WTC11 (cell line): ENCODE measurements around the gene NCKIPSD. TPM values are rescaled to one million over a fixed set of nuclear protein-coding genes. Genes with fewer than 3 reads are reported as not detected.

ENCODE experiments used
- ELF4 ChIP-seq: sonication (generic); formaldehyde crosslinking; IDR thresholded peaks from 2 replicates; pipeline ENCODE4 v1.8.1; 2022; ENCODE audit warnings: low read depth, mild to moderate bottlenecking, moderate library complexity, missing genetic modification reagents
- ESRRA ChIP-seq: sonication (generic); formaldehyde crosslinking; IDR thresholded peaks from 2 replicates; pipeline ENCODE4 v1.8.1; 2022; ENCODE audit warnings: mild to moderate bottlenecking, missing genetic modification reagents, borderline replicate concordance
- FOXK1 ChIP-seq: sonication (generic); formaldehyde crosslinking; IDR thresholded peaks from 2 replicates; pipeline ENCODE4 v1.8.0; 2022; ENCODE audit warnings: mild to moderate bottlenecking, moderate library complexity, missing genetic modification reagents
- IRF2 ChIP-seq: sonication (generic); formaldehyde crosslinking; IDR thresholded peaks from 2 replicates; pipeline ENCODE4 v1.8.0; 2022; ENCODE audit warnings: low read depth, missing genetic modification reagents, borderline replicate concordance
- MXD4 ChIP-seq: fragments of 250-450 bp; sonication (Bioruptor Pico); IDR thresholded peaks from 2 replicates; pipeline ENCODE4 v1.8.0; 2021; ENCODE audit warnings: mild to moderate bottlenecking, moderate library complexity, borderline replicate concordance
- MYBL2 ChIP-seq: sonication (generic); formaldehyde crosslinking; IDR thresholded peaks from 2 replicates; pipeline ENCODE4 v1.8.1; 2023; ENCODE audit warnings: mild to moderate bottlenecking, moderate library complexity, missing genetic modification reagents
- NFYB ChIP-seq: sonication (generic); formaldehyde crosslinking; conservative IDR thresholded peaks from 2 replicates; pipeline ENCODE4 v1.8.0; 2022; ENCODE audit warnings: low read depth, missing genetic modification reagents
- NR1H2 ChIP-seq: sonication (generic); formaldehyde crosslinking; IDR thresholded peaks from 2 replicates; pipeline ENCODE4 v1.9.0; 2021; ENCODE audit warnings: mild to moderate bottlenecking, moderate library complexity, missing genetic modification reagents
- RORB ChIP-seq: fragments of 250-450 bp; sonication (Bioruptor Pico); IDR thresholded peaks from 2 replicates; pipeline ENCODE4 v1.9.0; 2021; ENCODE audit warnings: mild to moderate bottlenecking
- TEAD1 ChIP-seq: sonication (generic); formaldehyde crosslinking; IDR thresholded peaks from 2 replicates; pipeline ENCODE4 v1.8.0; 2022; ENCODE audit warnings: mild to moderate bottlenecking, missing genetic modification reagents
- ZBTB21 ChIP-seq: sonication (generic); formaldehyde crosslinking; IDR thresholded peaks from 2 replicates; pipeline ENCODE4 v1.8.1; 2023; ENCODE audit warnings: mild to moderate bottlenecking, missing genetic modification reagents, borderline replicate concordance
- ZNF232 ChIP-seq: sonication (generic); formaldehyde crosslinking; IDR thresholded peaks from 2 replicates; pipeline ENCODE4 v1.8.0; 2022; ENCODE audit warnings: mild to moderate bottlenecking, missing genetic modification reagents
- total RNA-seq: library from RNA; stranded (reverse); gene quantifications from 3 replicates; pipeline ENCODE4 v1.2.3, GENCODE V29; 2021
- TF ChIP-seq, protein P1 (sequence below): sonication (generic); formaldehyde crosslinking; IDR thresholded peaks from 2 replicates; pipeline ENCODE4 v1.8.0; 2022; ENCODE audit warnings: missing genetic modification reagents
- TF ChIP-seq, protein P2 (sequence below): sonication (generic); formaldehyde crosslinking; IDR thresholded peaks from 2 replicates; pipeline ENCODE4 v1.8.1; 2023; ENCODE audit warnings: mild to moderate bottlenecking, missing genetic modification reagents
- TF ChIP-seq, protein P3 (sequence below): sonication (generic); formaldehyde crosslinking; IDR thresholded peaks from 2 replicates; pipeline ENCODE4 v1.8.1; 2022; ENCODE audit warnings: missing genetic modification reagents, borderline replicate concordance
- TF ChIP-seq, protein P4 (sequence below): sonication (generic); formaldehyde crosslinking; IDR thresholded peaks from 2 replicates; pipeline ENCODE4 v1.8.0; 2022; ENCODE audit warnings: mild to moderate bottlenecking, missing genetic modification reagents
- TF ChIP-seq, protein P5 (sequence below): fragments of 250-450 bp; sonication (Bioruptor Pico); IDR thresholded peaks from 2 replicates; pipeline ENCODE4 v1.9.0; 2021; ENCODE audit warnings: mild to moderate bottlenecking
- TF ChIP-seq, protein P6 (sequence below): sonication (generic); formaldehyde crosslinking; IDR thresholded peaks from 2 replicates; pipeline ENCODE4 v1.8.0; 2022; ENCODE audit warnings: mild to moderate bottlenecking, missing genetic modification reagents
- TF ChIP-seq, protein P7 (sequence below): fragments of 250-450 bp; sonication (Bioruptor Pico); conservative IDR thresholded peaks from 2 replicates; pipeline ENCODE4 v1.9.0; 2021; ENCODE audit warnings: mild to moderate bottlenecking
- TF ChIP-seq, protein P8 (sequence below): sonication (generic); formaldehyde crosslinking; IDR thresholded peaks from 2 replicates; pipeline ENCODE4 v1.8.1; 2023; ENCODE audit warnings: mild to moderate bottlenecking, missing genetic modification reagents, borderline replicate concordance
- TF ChIP-seq, protein P9 (sequence below): sonication (generic); formaldehyde crosslinking; IDR thresholded peaks from 2 replicates; pipeline ENCODE4 v1.8.1; 2023; ENCODE audit warnings: mild to moderate bottlenecking, missing genetic modification reagents

Gene NCKIPSD
- total RNA-seq, 1 experiment from 2014 or later = 40.1 TPM

DNA sequence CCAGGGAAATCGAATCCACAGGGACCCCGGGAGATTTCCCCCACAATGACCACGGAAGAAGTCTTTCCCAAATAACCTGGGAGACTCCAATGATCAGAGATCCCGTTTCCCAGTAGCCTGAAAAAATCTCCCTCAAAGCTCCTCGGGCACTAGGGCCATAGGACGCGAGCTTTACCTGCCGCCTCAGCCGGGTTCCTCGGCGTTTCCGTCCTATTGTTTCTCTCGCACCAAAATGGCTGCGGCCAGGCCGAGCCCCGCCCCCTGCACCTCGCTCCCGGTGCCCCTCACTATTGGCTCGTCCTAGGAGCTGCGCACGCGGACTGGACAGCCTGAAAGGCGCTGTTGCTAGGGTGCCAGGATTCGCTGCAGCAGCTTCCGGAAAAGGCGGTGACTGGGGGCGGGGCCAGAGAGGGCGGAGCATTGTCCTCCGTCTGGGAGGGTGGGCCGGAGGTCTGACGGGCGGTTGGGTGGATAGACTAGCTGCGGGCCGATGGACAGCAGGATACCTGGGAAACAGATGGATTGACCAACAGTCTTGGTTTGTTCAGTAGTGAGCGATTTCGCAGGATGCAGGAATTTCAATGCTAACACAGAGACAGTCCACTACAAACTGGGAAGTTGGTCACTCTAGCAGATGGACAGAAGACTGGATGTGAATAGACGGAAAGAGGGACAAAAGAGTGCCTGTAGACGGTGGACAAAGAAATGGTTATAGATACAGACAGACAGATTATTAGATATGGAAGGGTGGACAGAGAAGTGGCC lies 31.4 kb upstream of the NCKIPSD start, which contains the start of gene IP6K2 (continued):
- TF ChIP-seq, protein P1, sequence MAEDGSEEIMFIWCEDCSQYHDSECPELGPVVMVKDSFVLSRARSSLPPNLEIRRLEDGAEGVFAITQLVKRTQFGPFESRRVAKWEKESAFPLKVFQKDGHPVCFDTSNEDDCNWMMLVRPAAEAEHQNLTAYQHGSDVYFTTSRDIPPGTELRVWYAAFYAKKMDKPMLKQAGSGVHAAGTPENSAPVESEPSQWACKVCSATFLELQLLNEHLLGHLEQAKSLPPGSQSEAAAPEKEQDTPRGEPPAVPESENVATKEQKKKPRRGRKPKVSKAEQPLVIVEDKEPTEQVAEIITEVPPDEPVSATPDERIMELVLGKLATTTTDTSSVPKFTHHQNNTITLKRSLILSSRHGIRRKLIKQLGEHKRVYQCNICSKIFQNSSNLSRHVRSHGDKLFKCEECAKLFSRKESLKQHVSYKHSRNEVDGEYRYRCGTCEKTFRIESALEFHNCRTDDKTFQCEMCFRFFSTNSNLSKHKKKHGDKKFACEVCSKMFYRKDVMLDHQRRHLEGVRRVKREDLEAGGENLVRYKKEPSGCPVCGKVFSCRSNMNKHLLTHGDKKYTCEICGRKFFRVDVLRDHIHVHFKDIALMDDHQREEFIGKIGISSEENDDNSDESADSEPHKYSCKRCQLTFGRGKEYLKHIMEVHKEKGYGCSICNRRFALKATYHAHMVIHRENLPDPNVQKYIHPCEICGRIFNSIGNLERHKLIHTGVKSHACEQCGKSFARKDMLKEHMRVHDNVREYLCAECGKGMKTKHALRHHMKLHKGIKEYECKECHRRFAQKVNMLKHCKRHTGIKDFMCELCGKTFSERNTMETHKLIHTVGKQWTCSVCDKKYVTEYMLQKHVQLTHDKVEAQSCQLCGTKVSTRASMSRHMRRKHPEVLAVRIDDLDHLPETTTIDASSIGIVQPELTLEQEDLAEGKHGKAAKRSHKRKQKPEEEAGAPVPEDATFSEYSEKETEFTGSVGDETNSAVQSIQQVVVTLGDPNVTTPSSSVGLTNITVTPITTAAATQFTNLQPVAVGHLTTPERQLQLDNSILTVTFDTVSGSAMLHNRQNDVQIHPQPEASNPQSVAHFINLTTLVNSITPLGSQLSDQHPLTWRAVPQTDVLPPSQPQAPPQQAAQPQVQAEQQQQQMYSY (CRISPR knock-in tag) = no peak
- no peak for TF ChIP-seq MXD4 (CRISPR knock-in tag)
- TF ChIP-seq, protein P2, sequence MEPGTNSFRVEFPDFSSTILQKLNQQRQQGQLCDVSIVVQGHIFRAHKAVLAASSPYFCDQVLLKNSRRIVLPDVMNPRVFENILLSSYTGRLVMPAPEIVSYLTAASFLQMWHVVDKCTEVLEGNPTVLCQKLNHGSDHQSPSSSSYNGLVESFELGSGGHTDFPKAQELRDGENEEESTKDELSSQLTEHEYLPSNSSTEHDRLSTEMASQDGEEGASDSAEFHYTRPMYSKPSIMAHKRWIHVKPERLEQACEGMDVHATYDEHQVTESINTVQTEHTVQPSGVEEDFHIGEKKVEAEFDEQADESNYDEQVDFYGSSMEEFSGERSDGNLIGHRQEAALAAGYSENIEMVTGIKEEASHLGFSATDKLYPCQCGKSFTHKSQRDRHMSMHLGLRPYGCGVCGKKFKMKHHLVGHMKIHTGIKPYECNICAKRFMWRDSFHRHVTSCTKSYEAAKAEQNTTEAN (CRISPR knock-in tag) = no peak
- TF ChIP-seq, protein P3, sequence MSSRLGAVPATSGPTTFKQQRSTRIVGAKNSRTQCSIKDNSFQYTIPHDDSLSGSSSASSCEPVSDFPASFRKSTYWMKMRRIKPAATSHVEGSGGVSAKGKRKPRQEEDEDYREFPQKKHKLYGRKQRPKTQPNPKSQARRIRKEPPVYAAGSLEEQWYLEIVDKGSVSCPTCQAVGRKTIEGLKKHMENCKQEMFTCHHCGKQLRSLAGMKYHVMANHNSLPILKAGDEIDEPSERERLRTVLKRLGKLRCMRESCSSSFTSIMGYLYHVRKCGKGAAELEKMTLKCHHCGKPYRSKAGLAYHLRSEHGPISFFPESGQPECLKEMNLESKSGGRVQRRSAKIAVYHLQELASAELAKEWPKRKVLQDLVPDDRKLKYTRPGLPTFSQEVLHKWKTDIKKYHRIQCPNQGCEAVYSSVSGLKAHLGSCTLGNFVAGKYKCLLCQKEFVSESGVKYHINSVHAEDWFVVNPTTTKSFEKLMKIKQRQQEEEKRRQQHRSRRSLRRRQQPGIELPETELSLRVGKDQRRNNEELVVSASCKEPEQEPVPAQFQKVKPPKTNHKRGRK (CRISPR knock-in tag) = no peak
- no peak for TF ChIP-seq TEAD1 (CRISPR knock-in tag)
- no peak for TF ChIP-seq ELF4 (CRISPR knock-in tag)
- peak; percentile 81 for TF ChIP-seq FOXK1
- no peak for TF ChIP-seq ESRRA
- TF ChIP-seq IRF2 (CRISPR knock-in tag) = no peak
- TF ChIP-seq, protein P4, sequence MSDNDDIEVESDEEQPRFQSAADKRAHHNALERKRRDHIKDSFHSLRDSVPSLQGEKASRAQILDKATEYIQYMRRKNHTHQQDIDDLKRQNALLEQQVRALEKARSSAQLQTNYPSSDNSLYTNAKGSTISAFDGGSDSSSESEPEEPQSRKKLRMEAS (CRISPR knock-in tag) = peak; percentile 76
- TF ChIP-seq NFYB (CRISPR knock-in tag) = peak; percentile 80
- no peak for TF ChIP-seq RORB (CRISPR knock-in tag)
- peak; percentile 91; the same call in 1 of the 2 replicates for TF ChIP-seq MYBL2
- 0 out of 2 replicates have a peak, but pooled peaks have one; percentile 48 for TF ChIP-seq ZNF232 (CRISPR knock-in tag)
- TF ChIP-seq ZBTB21 (CRISPR knock-in tag) = peak; percentile 39; the same call in 1 of the 2 replicates
- TF ChIP-seq NR1H2 (CRISPR knock-in tag) = no peak
- TF ChIP-seq, protein P5, sequence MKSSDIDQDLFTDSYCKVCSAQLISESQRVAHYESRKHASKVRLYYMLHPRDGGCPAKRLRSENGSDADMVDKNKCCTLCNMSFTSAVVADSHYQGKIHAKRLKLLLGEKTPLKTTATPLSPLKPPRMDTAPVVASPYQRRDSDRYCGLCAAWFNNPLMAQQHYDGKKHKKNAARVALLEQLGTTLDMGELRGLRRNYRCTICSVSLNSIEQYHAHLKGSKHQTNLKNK (CRISPR knock-in tag) = no peak
- TF ChIP-seq, protein P6, sequence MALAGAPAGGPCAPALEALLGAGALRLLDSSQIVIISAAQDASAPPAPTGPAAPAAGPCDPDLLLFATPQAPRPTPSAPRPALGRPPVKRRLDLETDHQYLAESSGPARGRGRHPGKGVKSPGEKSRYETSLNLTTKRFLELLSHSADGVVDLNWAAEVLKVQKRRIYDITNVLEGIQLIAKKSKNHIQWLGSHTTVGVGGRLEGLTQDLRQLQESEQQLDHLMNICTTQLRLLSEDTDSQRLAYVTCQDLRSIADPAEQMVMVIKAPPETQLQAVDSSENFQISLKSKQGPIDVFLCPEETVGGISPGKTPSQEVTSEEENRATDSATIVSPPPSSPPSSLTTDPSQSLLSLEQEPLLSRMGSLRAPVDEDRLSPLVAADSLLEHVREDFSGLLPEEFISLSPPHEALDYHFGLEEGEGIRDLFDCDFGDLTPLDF (CRISPR knock-in tag) = no peak
- TF ChIP-seq, protein P7, sequence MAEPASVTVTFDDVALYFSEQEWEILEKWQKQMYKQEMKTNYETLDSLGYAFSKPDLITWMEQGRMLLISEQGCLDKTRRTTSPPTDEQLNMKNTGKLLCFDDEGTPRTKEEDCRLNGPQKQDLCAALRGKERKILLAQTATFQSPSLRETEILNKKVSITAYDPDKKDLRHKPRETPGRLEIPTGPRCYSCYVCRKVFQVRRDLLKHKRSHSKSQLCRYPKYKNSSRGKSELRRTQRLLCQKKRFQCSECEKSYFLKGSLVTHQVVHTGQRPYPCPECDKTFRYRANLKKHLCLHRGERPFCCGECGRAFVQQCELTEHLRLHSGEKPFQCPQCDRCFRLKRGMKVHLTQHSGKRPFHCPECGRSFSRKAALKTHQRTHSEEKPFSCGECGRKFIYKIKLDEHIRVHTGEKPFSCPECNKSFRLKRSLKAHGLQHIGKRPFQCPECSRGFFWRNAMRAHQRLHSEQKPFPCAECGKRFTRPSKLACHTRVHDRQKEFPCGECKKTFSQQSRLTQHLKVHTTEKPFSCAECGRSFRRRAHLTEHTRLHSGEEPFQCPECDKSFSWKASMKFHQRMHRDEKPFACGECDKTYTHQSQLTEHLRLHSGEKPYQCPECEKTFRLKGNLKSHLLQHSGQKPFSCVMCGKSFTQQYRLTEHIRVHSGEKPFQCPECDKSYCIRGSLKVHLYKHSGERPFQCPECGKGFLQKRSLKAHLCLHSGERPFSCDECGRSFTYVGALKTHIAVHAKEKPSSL (CRISPR knock-in tag) = no peak
- TF ChIP-seq, protein P8, sequence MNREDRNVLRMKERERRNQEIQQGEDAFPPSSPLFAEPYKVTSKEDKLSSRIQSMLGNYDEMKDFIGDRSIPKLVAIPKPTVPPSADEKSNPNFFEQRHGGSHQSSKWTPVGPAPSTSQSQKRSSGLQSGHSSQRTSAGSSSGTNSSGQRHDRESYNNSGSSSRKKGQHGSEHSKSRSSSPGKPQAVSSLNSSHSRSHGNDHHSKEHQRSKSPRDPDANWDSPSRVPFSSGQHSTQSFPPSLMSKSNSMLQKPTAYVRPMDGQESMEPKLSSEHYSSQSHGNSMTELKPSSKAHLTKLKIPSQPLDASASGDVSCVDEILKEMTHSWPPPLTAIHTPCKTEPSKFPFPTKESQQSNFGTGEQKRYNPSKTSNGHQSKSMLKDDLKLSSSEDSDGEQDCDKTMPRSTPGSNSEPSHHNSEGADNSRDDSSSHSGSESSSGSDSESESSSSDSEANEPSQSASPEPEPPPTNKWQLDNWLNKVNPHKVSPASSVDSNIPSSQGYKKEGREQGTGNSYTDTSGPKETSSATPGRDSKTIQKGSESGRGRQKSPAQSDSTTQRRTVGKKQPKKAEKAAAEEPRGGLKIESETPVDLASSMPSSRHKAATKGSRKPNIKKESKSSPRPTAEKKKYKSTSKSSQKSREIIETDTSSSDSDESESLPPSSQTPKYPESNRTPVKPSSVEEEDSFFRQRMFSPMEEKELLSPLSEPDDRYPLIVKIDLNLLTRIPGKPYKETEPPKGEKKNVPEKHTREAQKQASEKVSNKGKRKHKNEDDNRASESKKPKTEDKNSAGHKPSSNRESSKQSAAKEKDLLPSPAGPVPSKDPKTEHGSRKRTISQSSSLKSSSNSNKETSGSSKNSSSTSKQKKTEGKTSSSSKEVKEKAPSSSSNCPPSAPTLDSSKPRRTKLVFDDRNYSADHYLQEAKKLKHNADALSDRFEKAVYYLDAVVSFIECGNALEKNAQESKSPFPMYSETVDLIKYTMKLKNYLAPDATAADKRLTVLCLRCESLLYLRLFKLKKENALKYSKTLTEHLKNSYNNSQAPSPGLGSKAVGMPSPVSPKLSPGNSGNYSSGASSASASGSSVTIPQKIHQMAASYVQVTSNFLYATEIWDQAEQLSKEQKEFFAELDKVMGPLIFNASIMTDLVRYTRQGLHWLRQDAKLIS (CRISPR knock-in tag) = no peak
- TF ChIP-seq, protein P9, sequence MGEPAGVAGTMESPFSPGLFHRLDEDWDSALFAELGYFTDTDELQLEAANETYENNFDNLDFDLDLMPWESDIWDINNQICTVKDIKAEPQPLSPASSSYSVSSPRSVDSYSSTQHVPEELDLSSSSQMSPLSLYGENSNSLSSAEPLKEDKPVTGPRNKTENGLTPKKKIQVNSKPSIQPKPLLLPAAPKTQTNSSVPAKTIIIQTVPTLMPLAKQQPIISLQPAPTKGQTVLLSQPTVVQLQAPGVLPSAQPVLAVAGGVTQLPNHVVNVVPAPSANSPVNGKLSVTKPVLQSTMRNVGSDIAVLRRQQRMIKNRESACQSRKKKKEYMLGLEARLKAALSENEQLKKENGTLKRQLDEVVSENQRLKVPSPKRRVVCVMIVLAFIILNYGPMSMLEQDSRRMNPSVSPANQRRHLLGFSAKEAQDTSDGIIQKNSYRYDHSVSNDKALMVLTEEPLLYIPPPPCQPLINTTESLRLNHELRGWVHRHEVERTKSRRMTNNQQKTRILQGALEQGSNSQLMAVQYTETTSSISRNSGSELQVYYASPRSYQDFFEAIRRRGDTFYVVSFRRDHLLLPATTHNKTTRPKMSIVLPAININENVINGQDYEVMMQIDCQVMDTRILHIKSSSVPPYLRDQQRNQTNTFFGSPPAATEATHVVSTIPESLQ = no peak
